GM19455 (cell line): ENCODE measurements around the gene PLEKHA7.
"Not testable (repeated sequence)": the region's sequence is repeated elsewhere in the genome, so short reads cannot be mapped to it uniquely, and the experiment has no call there.

Experiments used
- ATAC-seq: cut with Tn5 transposase; IDR thresholded peaks from one replicate; pipeline ENCODE4 v1.9.1; 2021; ENCODE audit not compliant: unreplicated experiment

Gene PLEKHA7

GRCh38 chr11:16979703-16980622 is 34.3 kb downstream of the PLEKHA7 start:
- no peak for ATAC-seq

GRCh38 chr11:16977994-16978315 is 36.3 kb downstream of the PLEKHA7 start:
- ATAC-seq = no peak

DNA sequence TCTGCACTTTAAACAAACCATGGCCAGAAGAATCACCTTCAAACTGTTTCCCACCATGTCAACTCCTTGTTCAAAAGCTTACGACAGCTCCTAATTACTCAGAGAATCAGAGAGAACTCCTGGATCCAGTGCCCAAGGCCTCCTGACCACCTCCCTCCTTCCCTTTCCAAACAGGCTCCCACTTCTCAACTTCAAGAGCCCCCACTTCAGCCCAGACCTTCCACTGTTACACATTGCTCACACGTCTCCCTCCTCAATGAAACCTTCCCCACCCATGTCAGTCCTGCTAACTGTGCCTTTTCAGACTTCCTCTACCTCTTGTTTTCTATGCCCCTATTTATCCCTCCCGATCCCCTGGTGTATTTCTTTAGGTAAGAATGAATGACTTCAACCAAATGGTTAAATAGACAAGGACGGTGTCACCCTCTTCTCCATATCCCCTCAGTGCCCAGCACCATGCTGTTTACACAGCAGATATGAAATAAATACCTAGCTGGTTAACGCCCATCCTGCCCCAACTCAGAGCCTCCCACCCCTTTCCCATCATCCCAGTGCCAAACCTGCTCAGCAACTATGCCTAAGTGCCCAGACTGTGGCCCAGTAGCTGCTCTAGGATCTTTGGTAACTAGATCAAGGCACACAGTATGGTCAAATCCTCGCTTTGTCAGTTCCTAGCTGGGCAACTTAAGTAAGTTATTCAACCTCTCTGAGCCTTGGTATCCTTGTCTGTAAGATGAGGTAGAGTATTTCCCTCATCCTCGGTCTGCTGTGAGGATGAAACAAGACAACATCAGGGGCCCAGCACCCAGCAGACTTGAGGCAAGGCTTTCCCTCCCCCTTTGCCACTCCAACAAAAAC is 36.8 kb downstream of the PLEKHA7 start:
- ATAC-seq = no peak

DNA sequence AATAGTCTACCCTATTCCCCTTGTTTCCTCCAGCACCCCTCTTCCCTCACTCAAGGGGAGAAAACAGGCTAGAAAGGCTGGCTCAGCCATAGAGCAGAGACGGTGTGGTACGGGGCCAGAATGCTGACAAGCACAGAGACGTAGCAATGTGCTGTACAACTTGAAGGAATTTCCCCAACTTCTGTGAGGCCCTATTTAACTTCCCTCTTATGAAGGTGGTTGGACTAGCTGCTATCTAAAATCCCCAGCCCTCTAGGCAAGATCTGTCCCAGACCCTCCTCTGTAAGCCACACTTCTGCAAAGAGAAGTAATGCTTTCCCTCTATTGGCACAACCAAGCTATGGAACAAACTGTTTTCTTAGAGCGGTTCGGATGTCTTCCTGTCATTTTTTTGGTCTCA is 37.8 kb downstream of the PLEKHA7 start:
- ATAC-seq = no peak

GRCh38 chr11:16975906-16976305 is 38.3 kb downstream of the PLEKHA7 start:
- no peak for ATAC-seq

DNA sequence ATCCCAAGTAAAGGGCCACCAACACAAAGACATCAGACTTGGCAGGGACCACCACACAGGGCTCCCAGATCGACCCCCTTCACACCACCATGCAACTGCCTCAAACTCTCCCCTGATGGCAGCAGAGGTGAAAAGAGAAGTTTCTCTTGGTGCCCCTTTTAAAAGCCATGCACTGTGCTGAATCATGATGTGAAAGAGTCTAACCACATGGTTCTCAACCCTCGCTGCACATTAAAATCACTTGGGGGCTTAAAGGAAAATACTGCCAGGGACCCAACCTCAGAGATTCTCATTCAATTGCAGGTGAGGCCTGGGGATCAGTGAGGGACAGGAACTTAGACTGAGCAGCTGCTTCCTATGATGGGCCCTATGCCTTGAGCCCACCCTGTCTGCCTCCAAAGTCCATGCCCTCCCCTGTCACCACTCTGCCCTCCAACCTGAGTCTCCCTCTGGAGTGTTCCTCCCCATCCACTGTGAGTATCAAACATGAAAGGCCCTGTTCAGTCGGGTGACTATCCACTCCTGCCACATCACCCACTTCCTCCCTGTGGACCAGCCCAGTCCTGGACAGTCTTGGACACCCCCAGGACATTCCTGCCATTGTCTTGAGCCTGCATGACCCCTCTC is 40.8 kb downstream of the PLEKHA7 start:
- ATAC-seq = no peak

DNA sequence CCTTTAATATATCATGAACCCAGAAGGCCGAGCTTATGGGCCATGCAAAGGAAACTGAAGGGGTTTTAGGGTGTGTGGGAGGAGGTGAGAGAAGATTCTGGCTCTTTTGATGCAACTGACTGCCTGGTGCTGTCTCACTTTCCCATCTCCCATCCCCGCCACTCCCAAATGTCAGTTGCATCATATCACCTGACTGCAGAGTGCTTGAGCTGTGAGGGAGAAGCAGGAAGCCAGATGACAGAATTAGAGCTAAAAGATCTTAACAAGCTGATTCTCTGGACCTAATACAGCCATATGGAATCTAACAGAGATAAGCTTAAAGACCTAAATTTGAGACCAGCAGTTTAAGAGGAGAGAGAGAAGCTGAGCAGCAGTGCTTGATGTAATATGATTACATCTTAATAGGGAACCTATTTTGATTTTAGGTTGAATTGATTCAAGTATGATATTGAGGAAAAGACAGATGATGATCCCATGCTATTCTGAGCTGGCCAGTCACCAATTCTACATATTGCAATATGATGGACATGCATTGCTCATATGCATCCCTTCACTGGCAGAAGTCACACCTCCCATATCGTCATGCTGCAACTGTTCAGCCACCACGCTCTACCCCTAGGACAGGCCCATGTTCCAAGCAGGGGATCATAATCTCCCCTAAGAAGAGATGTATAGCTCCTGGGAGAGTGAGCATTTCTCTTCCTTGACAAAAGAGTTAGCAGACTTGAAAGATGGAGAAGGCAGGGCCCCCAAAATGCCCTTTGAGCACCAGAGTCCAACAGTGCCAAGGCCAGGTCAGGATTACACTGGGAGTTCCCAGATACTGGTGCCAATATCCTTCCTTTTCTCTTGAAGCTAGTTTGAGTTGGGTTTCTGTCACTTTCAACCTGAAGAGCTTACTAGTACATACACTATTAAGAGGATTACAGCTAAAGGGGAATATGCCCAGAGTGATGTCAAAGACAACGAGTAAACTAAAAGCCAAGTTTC is 44.9 kb downstream of the PLEKHA7 start:
- no peak for ATAC-seq

- no peak for ATAC-seq
Observed at GRCh38 chr11:16968196-16968595, 46.0 kb downstream of the PLEKHA7 start.

DNA sequence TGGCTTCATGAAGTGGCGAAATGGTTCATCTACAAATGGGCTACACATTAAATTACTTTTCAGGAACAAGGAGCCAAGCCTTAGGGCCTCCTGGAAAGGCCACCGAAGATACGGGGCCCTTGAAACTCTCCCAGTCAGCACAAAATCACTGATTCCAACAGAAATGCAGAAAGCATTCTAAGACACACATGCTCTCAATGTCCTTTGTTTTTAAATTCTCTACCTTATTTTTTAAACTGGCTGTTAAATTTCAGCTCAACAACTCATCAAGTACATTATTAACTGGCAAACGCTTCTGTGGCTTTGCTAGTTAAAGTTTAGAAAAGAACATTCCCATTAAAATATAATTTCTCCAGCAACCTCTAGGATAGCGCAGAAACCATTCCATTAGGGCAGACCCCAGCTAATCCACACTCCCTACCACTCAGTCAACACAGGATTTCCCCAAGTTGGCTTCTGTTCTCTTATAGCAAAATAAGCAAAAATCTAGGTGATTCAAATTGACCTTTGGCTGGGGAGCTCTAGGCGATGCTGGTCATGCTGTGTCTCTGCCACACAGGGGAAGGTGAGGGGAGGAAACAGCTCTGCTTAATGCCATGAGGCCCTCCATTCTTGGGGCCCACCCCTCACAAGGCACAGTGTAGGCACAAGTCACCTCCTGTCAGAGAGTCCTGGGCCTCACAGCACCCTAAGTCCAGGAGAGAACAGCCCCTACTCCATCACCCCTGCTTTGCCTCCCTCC is 47.1 kb downstream of the PLEKHA7 start:
- no peak for ATAC-seq

DNA sequence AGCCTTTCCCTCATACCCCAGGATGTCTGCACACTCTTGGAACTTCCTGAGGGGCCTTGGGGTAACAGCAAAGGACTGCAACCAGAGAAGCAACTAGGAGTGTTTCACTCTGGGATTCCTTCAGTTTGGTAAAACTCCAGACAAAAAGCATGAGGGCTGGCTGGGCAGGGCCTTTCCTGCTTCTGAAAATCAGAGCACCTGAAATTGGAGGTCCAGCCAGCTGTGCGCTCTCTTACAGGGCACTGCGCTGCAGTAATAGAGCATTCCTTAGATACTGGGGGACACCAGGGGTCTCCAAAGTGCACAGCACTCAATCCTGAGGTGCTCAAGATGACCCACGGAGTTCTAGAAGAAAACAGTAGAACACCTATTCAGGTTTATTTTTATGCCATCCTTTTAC is 49.7 kb downstream of the PLEKHA7 start:
- no peak for ATAC-seq

DNA sequence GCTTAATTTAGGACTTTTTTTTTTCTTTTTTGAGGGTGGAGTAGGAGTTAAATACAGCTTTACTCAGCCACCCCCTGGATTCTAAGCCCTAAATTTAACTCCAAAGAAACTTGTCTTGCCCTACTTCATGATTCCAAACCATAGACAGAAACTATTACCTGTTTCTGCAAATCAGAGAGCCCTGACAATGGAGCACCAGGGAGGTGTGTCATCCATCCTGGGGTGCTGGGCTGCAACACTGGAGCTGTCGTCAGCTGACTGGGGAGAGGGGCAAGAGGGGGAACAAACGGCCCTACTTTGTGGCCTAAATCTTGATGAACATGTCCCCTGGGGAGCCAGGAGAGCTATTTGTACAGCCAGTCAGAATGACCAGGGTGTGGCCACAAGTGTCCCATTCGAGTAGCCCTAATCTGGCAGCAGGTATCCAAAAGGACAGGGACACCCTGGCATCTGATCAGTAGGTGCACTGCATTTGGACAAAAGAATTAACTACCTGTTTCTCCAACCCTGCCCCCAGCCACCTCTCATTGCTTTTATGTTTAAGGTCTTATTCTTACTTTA is 50.8 kb downstream of the PLEKHA7 start:
- no peak for ATAC-seq

DNA sequence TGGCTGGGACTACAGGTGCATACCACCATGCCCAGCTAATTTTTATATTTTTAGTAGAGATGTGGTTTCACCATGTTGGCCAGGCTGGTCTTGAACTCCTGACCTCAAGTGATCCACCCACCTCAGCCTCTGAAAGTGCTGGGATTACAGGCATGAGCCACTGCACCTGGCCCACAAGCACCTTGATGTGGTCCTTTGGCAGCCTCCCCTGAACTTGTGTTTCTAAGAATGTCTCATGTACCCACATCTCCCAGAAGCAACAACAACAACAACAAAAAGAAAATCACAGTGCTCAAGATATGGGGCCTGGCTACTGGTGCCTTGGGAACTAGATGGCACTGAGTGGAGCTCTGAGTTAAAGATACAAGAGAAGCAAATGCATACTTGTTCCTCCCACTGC is 51.6 kb downstream of the PLEKHA7 start:
- ATAC-seq = not testable (repeated sequence)

DNA sequence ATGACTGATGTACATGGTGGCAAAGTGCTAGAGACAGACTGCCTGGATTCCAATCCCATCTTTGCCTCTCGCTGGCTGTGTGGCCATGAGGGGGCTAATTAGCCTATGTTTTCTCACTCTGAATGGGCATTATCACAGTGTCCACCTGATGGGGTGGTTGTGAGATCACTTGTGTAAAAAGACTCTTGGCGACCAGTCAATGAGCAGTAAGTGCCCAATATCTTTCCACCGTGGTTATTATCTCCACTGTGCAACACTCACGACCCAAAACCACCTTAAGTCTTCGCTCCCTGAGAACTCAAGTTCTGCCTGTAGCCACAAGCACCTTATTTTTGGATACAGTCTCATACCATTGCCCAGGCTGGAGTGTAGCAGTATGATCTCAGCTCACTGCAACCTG is 52.1 kb downstream of the PLEKHA7 start:
- no peak for ATAC-seq

DNA sequence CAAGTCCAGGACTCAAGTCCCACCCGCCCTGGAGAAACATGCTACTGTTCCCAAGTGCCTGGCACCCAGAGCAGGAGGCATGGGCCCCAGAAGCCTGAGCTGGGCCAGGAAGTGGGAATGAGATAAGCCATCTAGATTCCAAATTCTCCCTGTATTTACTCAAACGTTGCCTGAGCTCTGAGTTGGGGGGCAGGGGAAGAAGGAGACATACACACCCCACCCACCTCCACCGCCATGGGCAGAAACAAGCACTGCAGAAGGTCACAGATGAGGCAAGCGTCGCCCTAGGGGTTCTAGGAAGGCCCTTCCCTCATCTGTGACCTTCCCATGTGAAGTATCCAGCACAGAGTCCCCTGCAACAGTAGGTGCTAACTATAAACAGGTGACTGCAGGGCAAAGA is 54.0 kb downstream of the PLEKHA7 start:
- no peak for ATAC-seq

GRCh38 chr11:16959602-16960001 is 54.6 kb downstream of the PLEKHA7 start:
- ATAC-seq = no peak

- ATAC-seq = no peak
Observed at GRCh38 chr11:16958833-16959232, 55.4 kb downstream of the PLEKHA7 start.

- no peak for ATAC-seq
Observed at GRCh38 chr11:16956538-16957153, 57.6 kb downstream of the PLEKHA7 start.

- no peak for ATAC-seq
Observed at GRCh38 chr11:16953663-16954062, 60.6 kb downstream of the PLEKHA7 start.
